ENCODE data around the gene SUDS3.
A peak's percentile ranks its signal among the peaks of the same experiment; 100 is the strongest.
"Not testable (repeated sequence)": the region's sequence is repeated elsewhere in the genome, so short reads cannot be mapped to it uniquely, and the experiment has no call there.

SUDS3 gene, protein sequence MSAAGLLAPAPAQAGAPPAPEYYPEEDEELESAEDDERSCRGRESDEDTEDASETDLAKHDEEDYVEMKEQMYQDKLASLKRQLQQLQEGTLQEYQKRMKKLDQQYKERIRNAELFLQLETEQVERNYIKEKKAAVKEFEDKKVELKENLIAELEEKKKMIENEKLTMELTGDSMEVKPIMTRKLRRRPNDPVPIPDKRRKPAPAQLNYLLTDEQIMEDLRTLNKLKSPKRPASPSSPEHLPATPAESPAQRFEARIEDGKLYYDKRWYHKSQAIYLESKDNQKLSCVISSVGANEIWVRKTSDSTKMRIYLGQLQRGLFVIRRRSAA

DNA sequence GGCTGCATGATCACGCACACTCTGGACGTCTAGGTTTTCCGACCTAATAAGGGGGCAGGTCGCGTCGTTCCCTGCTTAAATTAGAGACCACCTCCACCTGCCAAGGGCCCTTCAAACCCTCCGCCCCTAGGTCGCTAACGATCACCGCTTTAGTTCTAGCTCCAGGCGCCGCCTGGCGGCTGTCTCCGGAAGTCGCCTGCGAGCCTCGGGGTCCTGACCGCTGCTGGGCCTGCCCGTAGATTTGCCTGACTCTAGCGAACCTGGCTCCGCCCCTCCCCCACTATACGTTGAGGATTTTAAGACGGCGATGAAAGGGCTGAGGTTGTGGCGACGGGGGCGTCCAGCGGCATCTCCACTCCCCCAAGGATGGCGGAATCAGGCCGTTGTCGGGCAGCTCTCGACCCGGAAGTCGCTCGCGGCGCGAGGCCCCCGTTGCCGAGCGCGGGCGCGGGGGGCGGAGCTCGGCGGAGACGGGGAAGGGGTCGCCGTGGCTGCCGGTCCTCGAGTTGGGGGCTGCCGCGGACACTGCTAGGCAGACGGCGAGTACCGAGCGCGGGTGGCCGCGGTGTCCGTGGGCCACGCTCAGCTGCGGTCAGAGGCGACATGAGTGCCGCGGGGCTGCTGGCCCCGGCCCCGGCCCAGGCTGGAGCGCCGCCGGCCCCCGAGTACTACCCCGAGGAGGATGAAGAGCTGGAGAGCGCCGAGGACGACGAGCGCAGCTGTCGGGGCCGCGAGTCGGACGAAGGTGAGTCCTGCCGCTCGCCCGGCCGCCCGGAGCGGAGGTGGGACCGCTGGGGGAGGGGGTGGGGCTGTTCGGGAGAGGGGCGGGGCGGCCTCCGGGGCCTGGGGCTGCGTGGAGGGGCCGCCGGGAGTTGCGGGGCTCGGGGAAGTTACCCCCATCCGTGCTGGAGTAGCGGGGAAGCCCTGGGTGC is at the start of gene SUDS3:
SUDS3 (plus strand) TSS at position 467 of the 932 bp plus-strand sequence; CDS start at position 604, 137 bp downstream.
- peak; percentile 48 to 96 (median 88) for DNase-seq

DNA sequence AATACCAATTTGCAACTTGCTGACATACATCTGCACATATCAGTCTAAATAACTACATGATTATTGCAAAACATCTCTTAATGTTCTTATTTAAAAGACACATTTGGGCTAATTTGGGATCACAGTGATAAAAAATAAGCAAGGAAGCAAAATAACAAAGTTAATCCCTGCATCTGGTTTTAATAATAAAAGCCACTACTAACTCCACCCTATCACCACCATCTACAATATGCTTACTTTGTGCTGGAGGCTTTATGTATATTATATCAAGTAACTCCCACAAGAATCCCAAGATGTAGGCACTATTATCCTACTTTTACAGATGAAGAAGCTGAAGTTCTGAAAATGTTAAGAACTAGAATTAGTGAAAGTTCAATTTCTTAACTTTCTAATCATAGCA is 49.4 kb upstream of the SUDS3 start:
- no peak for DNase-seq

DNA sequence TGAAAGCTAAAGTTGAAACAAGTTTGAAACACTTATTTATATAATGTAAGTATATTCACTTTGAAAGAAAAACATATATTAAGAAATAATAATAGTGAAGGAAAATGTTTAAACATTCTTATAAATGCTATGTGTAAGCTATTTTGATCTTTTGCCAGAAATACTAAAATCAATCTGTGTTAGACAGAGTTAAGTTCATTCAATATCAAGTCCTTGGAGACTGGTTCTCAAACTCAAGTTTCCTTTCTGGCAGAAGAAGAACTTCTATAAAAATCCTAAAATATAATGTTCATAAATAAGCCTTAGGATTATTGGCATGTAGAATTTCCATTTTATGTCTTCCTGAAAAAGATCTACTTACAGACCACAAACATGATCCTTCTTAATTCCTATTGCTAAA is 49.0 kb upstream of the SUDS3 start:
- DNase-seq = no peak

DNA sequence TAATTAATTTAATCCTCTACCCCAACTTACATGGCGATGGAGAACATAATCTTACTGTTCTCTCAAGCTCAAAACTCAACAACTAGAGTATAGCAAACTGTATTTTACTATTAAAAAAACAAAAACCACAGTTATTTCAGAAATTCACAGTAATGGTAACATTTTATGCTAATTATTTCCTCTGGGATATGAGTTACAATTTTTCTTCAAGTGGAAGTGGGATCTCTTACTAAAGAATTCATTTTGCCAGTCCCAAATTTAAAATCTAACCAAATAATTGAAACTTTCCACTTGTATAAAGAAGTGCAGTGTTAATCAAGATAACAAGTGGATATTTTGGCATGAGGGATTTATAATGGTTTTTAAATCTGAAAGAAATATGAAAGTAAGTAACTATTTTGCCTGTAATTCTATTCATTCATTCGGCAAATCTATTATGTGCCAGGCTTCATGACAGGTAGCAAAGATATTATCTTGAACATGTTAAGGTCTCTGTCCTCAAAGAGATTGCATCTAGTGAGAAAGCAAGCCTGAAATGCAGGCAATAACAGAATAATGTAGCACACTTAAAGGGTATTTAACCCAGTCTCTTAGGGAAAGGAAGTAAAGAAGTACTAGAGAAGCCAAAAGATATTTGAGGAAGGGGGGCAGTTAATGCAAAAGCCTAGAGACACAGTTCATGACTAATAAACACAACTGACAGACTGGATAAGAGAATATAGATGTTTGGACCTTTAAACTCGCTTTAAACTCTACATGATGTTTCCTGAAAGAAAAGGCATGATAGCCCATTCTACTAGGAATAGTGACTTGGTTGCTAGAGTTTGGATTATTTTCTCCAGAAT is 47.6 kb upstream of the SUDS3 start:
- no peak for DNase-seq

DNA sequence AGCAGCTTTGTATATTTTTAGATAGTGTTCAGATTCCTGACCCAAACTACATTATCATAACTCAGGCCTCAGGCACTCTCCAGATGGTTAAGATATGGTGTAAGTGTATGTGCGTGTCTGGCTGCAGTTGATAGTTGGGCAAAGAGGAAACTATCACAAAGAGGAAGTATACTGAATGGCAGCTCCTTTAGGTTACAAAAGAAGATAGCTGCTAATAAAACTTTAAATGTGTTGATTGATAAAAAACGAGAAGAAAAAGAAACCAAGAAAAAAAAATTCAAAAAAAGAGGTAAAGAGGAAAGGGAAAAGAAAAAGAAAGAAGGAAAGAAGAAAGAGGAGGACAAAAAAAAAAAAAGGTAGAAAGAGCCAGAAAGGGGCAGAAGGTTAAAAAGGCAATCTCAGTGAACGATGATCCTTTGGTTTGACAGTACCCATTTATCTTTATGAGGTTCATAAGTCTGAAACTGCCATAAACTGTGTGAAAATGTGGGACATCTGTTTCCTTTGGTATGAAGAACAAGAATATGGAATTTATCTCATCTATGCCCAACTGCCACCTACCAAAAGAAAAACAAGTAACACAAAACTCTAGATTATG is 45.8 kb upstream of the SUDS3 start:
- DNase-seq = no peak

DNA sequence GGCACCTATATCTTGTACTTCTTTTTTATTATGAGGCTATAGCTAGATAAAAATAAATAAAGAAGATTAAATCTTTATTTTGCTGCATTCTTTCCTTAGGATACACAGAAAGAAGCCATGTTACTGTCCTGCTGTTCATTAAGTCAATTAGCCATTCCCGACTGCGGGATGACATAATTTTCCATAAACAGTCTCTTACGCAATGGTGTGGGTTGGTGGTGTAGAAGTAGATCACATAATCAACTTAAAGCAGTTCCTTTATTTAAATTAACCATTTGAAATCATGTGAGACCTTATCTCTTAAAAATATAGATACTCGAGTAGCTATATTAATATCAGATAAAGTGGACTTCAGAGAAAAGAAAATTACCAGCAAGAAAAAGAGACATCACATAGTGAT is 43.8 kb upstream of the SUDS3 start:
- no peak for DNase-seq

DNA sequence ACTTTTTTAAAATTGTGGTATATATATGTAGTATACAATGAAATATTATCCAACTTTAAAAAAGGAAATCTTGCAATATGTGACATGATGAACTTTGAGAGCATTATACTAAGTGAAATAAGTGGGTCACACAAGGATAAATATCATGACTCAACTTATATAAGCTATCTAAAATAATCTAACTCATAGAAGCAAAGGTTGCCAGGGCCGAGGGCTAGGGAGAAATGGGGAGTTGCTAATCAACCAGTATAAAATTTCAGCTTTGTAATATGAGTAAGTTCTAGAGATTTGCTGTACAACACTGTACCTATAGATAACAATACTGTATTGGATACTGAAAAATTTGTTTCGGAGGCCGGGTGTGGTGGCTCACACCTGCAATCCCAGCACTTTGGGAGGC is 42.1 kb upstream of the SUDS3 start:
- no peak for DNase-seq

DNA sequence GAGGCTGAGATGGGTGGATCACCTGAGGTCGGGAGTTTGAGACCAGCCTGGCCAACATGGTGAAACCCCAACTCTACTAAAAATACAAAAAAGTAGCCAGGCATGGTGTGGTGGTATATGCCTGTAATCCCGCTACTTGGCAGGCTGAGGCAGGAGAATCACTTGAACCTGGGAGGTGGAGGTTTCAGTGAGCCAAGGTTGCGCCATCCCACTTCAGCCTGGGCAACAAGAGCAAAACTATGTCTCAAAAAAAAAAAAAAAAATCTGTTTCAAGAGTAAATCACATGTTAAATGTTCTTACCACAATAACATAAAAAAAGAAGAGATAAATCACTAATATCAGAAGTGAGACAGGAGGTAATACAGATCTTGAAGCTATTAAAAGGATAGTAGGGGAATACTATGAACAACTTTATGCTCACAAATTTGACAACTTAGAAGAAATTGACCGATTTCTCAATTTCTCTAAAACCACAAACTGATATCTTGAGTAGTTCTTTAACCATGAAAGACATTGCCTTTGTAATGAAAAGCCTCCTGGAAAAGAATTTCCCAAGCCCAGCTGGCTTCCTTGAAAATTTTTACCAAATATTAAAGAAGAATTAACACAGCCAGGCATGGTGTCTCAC is 41.3 kb upstream of the SUDS3 start:
- no peak for DNase-seq

DNA sequence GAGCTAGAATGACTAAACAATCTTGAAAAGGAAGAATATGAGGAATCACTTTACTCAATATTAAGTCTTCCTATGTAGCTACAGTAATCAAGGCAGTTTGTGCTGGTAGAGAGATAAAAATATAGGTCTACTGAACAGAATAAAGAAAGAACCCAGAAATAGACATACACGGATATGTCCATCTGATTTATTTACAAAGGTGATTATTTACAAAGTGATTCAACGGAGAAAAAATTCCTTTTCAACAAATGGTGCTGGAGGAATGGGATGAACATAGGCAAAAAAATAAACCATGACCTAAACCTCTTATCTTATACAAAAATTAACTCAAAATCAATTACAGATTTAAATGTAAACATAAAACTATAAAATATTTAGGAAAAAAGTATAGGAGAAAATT is 40.2 kb upstream of the SUDS3 start:
- DNase-seq = no peak

DNA sequence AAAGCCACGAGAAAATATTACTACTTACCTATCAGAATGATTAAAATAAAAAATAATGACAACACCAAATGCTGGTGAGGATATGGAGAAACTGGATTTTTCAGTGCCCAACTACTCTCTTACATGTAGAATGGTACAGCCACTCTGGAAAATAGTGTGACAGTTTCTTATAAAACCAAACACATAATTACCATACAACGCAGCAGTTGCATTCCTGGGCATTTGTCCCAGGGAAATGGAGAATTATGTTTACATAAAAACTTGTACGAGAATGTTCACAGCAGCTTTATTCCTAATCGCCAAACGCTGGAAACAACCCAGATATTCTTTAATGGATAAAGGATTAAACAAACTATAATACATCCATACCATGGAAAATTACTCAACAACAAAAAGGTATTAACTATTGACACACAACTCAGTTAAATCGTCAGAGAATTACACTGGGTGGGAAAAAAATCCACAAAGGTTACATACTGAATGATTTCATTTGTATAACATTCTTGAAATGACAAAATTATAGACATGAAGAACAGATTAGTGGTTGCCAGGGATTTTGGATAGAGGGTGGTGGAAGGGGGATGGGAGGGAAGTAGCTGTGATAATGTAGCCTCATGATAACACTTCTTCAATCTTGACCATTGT is 39.0 kb upstream of the SUDS3 start:
- no peak for DNase-seq

DNA sequence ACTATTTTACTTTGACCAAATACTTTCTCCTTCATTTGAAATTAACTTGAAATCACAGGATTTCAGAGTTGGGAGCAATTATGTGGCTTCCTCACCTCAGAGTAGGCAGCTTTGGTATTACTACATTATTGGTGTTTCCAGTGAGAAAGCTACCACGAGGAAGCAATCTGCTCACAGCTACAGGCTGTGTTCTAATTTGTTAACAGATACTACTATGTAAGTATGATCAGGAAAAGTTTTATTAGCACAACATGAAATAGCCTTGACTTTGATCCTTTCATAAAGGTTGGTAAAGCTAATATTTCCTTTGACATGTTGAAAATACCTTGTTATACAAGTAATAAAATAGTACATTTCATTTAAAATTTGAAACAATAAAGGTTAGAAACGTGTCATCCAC is 34.3 kb upstream of the SUDS3 start:
- DNase-seq = no peak

DNA sequence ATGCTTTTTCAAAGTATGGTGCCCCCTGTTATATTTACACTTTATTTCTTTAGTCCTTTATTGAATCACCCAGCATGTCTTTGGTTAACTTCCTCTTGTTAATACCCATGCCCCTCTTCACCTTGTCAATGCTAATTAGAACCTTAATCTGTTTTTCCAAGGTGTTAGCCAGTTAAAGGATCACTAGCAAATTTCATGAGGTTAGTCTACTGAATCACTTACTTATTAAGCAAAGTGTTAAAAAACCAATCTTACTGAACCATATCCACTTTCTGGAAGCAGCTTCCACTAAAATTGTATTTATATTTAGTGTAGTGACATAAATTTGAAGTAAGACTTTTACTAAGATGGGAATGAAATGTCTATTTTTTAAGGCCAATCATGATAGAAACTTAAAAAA is 31.5 kb upstream of the SUDS3 start:
- no peak for DNase-seq

DNA sequence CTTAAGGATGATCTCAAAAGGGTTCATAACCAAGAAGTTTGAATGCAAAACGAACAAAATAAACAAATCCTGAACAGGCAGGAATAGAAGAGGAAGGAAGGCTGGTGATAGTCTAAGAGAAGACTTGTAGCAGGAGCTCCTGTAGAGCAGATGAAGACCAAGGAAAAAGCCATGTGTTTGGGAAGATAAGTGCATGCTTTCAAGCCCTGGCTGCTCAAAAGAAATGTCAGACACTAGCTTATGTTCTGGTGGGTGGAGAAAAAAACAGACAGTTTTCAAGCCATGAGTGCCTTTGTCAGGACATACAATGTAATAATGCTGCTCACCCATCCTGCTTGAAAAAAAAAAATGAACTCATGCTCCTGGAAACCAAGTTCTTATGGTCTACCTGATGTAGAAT is 31.0 kb upstream of the SUDS3 start:
- DNase-seq = no peak

DNA sequence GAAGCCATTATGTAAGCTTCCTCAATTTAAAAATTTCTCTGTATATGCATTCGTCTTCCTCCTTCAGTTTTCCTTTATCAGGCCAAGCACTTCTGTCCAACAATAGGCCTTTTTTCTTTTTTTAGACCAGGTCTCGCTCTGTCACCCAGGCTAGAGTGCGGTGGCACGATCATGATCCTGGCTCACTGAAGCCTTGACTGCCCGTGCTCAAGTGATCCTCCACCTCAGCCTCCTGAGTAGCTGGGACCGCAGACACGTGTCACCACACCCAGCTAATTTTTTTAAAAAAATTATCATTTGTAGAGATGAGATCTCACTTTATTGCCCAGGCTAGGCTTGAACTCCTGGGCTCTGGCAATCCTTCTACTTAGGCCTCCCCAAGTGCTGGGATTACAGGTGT is 29.5 kb upstream of the SUDS3 start:
- no peak for DNase-seq

DNA sequence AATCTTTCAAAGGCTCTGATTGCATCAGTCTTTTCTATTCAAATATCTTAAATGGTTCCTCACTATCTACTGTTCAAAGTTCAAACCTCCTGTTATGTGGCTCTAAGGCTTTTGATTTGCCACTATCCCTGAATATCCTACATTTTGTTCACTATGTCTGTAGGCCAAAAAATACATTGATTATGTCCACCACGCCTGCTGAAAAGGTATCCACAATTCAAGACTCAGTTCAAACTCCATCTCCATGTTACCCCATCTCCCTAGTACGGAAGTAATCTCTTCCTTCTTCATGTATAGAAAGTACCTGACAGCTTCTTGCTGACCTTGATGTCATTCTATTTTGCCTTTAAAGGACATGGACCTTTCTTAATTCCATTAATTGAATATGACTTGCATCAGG is 28.4 kb upstream of the SUDS3 start:
- DNase-seq = no peak

DNA sequence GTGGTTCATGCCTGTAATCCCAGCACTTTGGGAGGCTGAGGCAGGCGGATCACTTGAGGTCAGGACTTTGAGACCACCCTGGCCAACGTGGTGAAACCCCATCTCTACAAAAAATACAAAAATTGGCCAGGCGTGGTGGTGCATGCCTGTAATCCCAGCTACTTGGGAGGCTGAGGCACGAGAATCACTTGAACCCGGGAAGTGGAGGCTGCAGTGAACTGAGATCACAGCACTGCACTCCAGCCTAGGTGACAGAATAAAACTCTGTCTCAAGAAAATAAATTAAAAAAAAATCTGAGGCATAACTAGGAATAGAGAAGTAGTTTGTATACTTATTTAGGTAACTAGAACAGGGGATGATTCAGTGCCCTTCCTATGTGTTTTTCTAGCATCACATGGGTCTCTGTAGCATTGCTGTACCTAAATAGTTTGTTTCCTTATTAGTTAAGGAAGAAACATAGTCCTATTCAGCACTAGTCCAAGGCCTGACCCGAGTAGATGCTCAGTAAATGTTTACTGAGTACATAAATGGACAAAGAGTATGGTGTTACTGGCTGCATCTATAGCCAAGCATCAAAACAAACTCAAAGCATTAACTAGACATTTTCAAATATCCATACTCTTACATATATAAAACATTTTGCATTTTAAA is 25.3 kb upstream of the SUDS3 start:
- no peak for DNase-seq

DNA sequence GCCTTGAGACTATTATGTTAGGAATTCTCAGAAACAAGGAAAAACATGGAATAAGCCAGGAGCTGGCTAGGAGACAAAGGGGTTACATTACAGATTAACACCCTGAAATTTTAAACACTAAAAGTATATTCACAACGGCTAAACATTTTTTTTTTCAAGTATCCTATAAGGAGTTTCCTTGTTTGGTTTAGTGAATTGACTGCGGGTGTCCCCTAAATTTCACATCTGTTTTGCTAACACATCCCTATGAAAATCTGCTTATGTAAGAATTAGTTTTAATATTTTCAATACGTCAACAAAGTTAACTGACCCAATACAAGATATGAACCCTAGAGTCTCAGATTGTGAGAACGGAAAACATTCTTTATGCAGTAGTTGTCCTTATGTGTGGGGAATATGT is 22.6 kb upstream of the SUDS3 start:
- DNase-seq = no peak

DNA sequence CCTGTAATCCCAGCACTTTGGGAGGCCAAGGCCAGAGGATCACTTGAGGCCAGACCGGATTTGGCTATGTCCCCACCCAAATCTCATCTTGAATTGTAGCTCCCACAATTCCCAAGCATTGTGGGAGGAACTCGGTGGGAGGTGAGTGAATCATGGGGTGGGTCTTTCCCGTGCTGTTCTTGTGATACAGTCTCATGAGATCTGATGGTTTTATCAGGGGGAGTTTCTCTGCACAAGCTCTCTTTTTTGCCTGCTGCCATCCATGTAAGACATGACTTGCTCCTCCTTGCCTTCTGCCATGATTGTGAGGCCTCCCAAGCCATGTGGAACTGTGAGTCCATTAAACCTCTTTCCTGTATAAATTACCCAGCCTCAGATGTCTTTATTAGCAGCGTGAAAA is 21.9 kb upstream of the SUDS3 start:
- DNase-seq = not testable (repeated sequence)

DNA sequence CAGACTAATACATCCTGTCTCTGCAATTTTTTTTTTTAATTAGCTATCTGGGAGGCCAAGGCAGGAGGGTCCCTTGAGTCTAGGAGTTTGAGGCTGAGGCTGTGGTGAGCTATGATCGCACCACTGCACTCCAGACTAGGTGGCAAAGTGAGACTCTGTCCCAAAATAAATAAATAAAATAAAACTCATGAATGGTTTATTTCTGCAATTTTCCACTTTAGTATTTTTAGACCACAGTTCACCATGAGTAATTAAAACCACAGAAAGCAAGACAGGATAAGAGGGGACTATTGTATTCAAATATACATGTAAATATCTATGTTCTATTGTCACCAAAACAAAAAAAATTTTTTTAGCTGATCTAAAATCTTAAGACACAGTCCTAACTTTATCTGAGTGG is 21.5 kb upstream of the SUDS3 start:
- no peak for DNase-seq

DNA sequence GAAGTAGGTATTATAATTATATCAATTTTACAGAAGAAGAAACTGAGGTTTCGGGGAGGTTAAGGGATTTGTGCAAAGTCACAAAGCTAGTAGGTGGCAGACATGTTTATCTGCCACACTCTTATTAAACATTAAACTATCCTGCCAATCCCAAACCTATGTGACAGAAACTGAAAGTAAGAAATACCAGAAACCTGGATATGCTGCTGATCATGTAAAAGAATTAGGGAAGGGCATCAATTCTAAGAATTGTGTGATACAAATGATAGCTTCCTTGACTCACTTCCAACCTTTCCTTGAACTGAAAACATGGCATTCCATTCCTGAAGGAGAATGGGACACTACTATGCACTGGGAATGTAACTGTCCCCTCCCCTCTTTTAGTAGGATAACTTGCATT is 20.5 kb upstream of the SUDS3 start:
- no peak for DNase-seq

Data from nucleus accumbens (tissue), 56 donors.